ENCODE data around the gene OR4K14.
"Not testable (repeated sequence)": the region's sequence is repeated elsewhere in the genome, so short reads cannot be mapped to it uniquely, and the experiment has no call there.

The OR4K14 gene

GRCh38 chr14:20019257-20019865 is at the start of gene OR4K14:
TSS of gene OR4K14 (minus strand) at chr14:20019307. CDS start at chr14:20015193, 4,114 bp downstream.
- in situ Hi-C loops (cut with MboI; ENCODE audit: low sequenced_read_pairs), result no loop called here

GRCh38 chr14:20059745-20060144 is 40.6 kb upstream of the OR4K14 start, which contains the start of gene OR4L1:
TSS of gene OR4L1 (plus strand) at chr14:20060045. CDS start at chr14:20060045, 0 bp downstream.
- in situ Hi-C loops (cut with MboI; ENCODE audit: low sequenced_read_pairs), result no loop called here

GRCh38 chr14:20048202-20048601 is 29.1 kb upstream of the OR4K14 start:
- in situ Hi-C loops (cut with MboI; ENCODE audit: low sequenced_read_pairs), result no loop called here

- in situ Hi-C loops (cut with MboI; ENCODE audit: low sequenced_read_pairs), result no loop called here
Observed at GRCh38 chr14:20044243-20044642, 25.1 kb upstream of the OR4K14 start.

GRCh38 chr14:20035938-20036337 is 16.8 kb upstream of the OR4K14 start, which contains the start of gene OR4K13:
TSS of gene OR4K13 (minus strand) at chr14:20036038. CDS start at chr14:20034758, 1,280 bp downstream.
- in situ Hi-C loops (cut with MboI; ENCODE audit: low sequenced_read_pairs), result no loop called here

- in situ Hi-C loops (cut with MboI; ENCODE audit: low sequenced_read_pairs), result no loop called here
Observed at GRCh38 chr14:20035449-20035848, 16.3 kb upstream of the OR4K14 start.

- in situ Hi-C loops (cut with MboI; ENCODE audit: low sequenced_read_pairs), result no loop called here
Observed at GRCh38 chr14:20031058-20031457, 12.0 kb upstream of the OR4K14 start.

- in situ Hi-C loops (cut with MboI; ENCODE audit: low sequenced_read_pairs), result no loop called here
Observed at GRCh38 chr14:20008156-20008555, 11.0 kb downstream of the OR4K14 start.

GRCh38 chr14:20002319-20002718 is 16.8 kb downstream of the OR4K14 start:
- in situ Hi-C loops (cut with MboI; ENCODE audit: low sequenced_read_pairs), result no loop called here

GRCh38 chr14:20001863-20002262 is 17.2 kb downstream of the OR4K14 start, which contains the start of gene OR4Q2:
TSS of gene OR4Q2 (plus strand) at chr14:20002163.
- in situ Hi-C loops (cut with MboI; ENCODE audit: low sequenced_read_pairs), result no loop called here

GRCh38 chr14:19993438-19993837 is 25.7 kb downstream of the OR4K14 start:
- in situ Hi-C loops (cut with MboI; ENCODE audit: low sequenced_read_pairs), result no loop called here

GRCh38 chr14:19975291-19975690 is 43.8 kb downstream of the OR4K14 start, which contains the start of gene OR4K15:
TSS of gene OR4K15 (plus strand) at chr14:19975591. CDS start at chr14:19975591, 0 bp downstream.
- in situ Hi-C loops (cut with MboI; ENCODE audit: low sequenced_read_pairs), result no loop called here

- in situ Hi-C loops (cut with MboI; ENCODE audit: low sequenced_read_pairs), result no loop called here
Observed at GRCh38 chr14:19974844-19975243, 44.3 kb downstream of the OR4K14 start.

GRCh38 chr14:19969735-19970134 is 49.4 kb downstream of the OR4K14 start:
- in situ Hi-C loops (cut with MboI; ENCODE audit: low sequenced_read_pairs), result not testable (repeated sequence)
